ENCODE results near the gene CHRNA4. TPM values are rescaled to one million over a fixed set of nuclear protein-coding genes. Genes with fewer than 3 reads are reported as not detected.

Gene CHRNA4
- total and polyA plus RNA-seq, 2 of the 13 experiments (the other 11 are each of a cell fraction or from before 2014, with no cell fraction given), result not detected

DNA sequence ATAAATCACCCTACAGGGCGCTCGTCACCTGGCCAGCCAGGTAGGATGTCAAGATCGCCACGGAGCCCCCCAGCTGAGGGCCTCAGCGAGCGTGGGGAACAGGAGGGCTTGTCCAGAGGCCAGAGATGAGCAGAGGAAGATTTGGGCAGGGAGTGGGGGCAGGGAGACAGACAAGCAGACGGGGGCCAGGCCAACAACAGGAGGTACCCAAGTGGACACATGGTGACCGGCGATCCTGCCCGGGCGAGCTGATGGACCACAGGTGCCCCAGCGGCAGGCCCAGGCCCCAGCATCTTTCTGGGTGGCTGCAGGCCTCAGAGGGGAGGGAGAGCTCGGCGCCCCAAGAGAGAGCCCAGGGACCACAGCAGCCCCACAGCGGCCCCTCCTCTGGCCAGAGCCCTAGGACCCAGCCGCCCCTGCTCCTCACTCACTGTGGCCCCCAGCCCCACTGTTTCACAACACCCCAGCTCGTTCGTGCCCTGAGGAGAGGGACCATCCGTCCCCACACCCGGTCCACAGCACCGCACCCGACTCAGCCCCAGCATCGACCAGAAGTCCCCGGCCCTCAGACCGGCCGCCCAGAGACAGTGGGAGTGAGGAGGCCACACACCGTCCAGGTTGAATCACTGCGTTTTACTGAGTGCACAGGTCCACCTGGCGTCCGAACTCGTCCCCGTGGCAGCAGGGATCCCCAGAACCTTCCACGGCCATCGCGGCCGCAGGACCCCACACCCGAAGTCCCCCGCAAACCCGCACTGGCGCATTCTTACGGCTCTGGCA, 38.6 kb upstream of the CHRNA4 start:
- H3K36me3 ChIP-seq (replicated peaks in 1 of 2; ENCODE audit: control insufficient read depth in 1 of 2, insufficient read depth in 2 of 2, low read length in 2 of 2), result no peaks in the 10 kb centered on the region
- intact Hi-C loops (cut with micrococcal nuclease; ENCODE audit: unreplicated experiment) (no loop called here), in situ Hi-C loops (cut with HindIII; ENCODE audit: extremely low pct_ligation_motif_present, low pct_unique_long_range_greater_than_20kb) (no loop called here)
- no peak overlapping the region for H3K4me3 ChIP-seq (replicated peaks in 1 of 3; ENCODE audit: insufficient read depth in 1 of 3, low read depth in 2 of 3, low read length in 3 of 3)
- BruUV-seq (replicated peaks), result no TSS peak
- DNase-seq (ENCODE audit: low spot score), result no peak
- H4K20me1 ChIP-seq (ENCODE audit: insufficient read depth, low read length), result peaks cover 7% of the 10 kb centered on the region; the same call in 1 of the 2 replicates
- POLR2A ChIA-PET, result no interaction called here
- H3K9ac ChIP-seq (ENCODE audit: insufficient read depth, low read depth, low read length), result no peak overlapping the region
- peaks cover 59 to 98% of the 10 kb centered on the region in 2 experiments for H3K27me3 ChIP-seq (ENCODE audit: control insufficient read depth in 1 of 2, insufficient read depth in 2 of 2, low read length in 2 of 2)
- no peak overlapping the region for H2AFZ ChIP-seq (ENCODE audit: low read length)
- 20% methylated on average over 40 of the region's 41 CpGs for WGBS (ENCODE audit: low lambda C conversion rate)
- H3K4me2 ChIP-seq (ENCODE audit: low read depth, low read length), result no peak overlapping the region
- no peak for ATAC-seq
- no peak for FAIRE-seq
- TF ChIP-seq EZH2 (conservative IDR thresholded peaks at IDR 0.05; ENCODE audit: low read depth, low read length) (0 out of 2 replicates have a peak, but pooled peaks have one; percentile 36), POLR2AphosphoS5 (IDR thresholded peaks at IDR 0.05; ENCODE audit: low read depth, low read length) (no peak)
- H3K9me3 ChIP-seq (ENCODE audit: low read length), result no peaks in the 10 kb centered on the region
- no peak overlapping the region for H3K27ac ChIP-seq (ENCODE audit: extremely low read length, insufficient read depth, low read length)
- no peaks in the 10 kb centered on the region for H3K79me2 ChIP-seq (ENCODE audit: insufficient read depth, low read length)
- H3K4me1 ChIP-seq (ENCODE audit: insufficient read depth, low read length), result no peaks in the 10 kb centered on the region
- CTCF ChIA-PET (ENCODE audit: low intra/inter-chr PET ratio, low total read pairs), result no interaction called here

DNA sequence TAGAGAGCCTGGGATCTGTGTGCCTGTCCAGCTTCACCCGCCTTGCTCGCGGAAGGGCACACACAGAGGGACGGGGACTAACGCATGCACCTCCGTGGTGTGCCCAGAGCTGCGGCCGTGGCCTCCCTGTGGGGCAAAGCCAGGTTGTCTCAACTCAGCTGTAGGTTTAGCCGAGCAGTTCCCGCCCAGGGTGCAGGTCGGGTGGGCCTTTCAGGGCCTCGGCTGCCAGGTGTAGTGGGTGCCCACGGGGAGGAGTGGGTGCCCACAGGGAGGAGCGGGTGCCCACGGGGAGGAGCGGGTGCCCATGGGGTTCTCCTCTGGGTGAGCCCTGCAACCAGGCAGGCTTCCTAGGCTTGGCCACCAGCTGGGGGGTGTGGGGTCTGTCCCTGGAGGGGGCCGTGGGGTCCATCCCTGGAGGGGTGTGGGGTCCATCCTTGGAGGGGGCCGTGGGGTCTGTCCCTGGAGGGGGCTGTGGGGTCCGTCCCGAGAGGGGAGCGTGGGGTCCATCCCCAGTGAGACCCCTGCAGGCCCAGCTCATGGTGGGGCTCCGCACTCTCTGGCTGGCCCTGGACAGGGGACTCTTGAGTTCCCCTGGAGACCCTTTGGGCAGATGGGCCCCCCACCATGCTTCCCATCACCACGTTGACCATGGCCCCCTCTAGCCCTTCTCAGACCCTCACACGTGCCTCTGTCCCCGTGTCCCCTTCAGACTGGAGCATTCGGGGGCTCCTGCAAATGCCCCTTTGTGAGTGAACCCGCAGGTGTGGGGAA, 37.8 kb upstream of the CHRNA4 start:
- ChIA-PET POLR2A (no interaction called here), CTCF (ENCODE audit: low intra/inter-chr PET ratio, low total read pairs) (no interaction called here)
- WGBS (ENCODE audit: low lambda C conversion rate), result 7% methylated on average over 16 of the region's 27 CpGs
- in situ Hi-C loops (cut with HindIII; ENCODE audit: extremely low pct_ligation_motif_present, low pct_unique_long_range_greater_than_20kb) (no loop called here), intact Hi-C loops (cut with micrococcal nuclease; ENCODE audit: unreplicated experiment) (no loop called here)
- ATAC-seq, result peak; percentile 5; the same call in 1 of the 3 replicates
- Histone ChIP-seq H3K36me3 (replicated peaks in 1 of 2; ENCODE audit: control insufficient read depth in 1 of 2, insufficient read depth in 2 of 2, low read length in 2 of 2) (no peaks in the 10 kb centered on the region), H3K9me3 (ENCODE audit: low read length) (no peaks in the 10 kb centered on the region), H3K79me2 (ENCODE audit: insufficient read depth, low read length) (no peaks in the 10 kb centered on the region), H4K20me1 (ENCODE audit: insufficient read depth, low read length) (peaks cover 7% of the 10 kb centered on the region; the same call in 1 of the 2 replicates), H3K4me2 (ENCODE audit: low read depth, low read length) (no peak overlapping the region), H3K27ac (ENCODE audit: extremely low read length, insufficient read depth, low read length) (no peak overlapping the region), H2AFZ (ENCODE audit: low read length) (no peak overlapping the region), H3K4me3 (replicated peaks in 1 of 3; ENCODE audit: insufficient read depth in 1 of 3, low read depth in 2 of 3, low read length in 3 of 3) (no peak overlapping the region), H3K9ac (ENCODE audit: insufficient read depth, low read depth, low read length) (no peak overlapping the region), H3K27me3 (ENCODE audit: control insufficient read depth in 1 of 2, insufficient read depth in 2 of 2, low read length in 2 of 2) (peaks cover 59 to 99% of the 10 kb centered on the region in 2 experiments), H3K4me1 (ENCODE audit: insufficient read depth, low read length) (no peaks in the 10 kb centered on the region)
- FAIRE-seq, result no peak
- no TSS peak for BruUV-seq (replicated peaks)
- DNase-seq (ENCODE audit: low spot score), result no peak
- TF ChIP-seq, protein P1, sequence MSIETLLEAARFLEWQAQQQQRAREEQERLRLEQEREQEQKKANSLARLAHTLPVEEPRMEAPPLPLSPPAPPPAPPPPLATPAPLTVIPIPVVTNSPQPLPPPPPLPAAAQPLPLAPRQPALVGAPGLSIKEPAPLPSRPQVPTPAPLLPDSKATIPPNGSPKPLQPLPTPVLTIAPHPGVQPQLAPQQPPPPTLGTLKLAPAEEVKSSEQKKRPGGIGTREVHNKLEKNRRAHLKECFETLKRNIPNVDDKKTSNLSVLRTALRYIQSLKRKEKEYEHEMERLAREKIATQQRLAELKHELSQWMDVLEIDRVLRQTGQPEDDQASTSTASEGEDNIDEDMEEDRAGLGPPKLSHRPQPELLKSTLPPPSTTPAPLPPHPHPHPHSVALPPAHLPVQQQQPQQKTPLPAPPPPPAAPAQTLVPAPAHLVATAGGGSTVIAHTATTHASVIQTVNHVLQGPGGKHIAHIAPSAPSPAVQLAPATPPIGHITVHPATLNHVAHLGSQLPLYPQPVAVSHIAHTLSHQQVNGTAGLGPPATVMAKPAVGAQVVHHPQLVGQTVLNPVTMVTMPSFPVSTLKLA (IDR thresholded peaks at IDR 0.05), result peak; percentile 48
- no peak for TF ChIP-seq ZNF567 (CRISPR knock-in tag; IDR thresholded peaks at IDR 0.05; ENCODE audit: borderline replicate concordance)
- peak; percentile 12 for TF ChIP-seq AGO1 (IDR thresholded peaks at IDR 0.05; ENCODE audit: low read depth, low read length, poor library complexity, severe bottlenecking)
